B cell (primary cell): ENCODE measurements around the gene ZNF282. TPM values are rescaled to one million over a fixed set of nuclear protein-coding genes. Genes with fewer than 3 reads are reported as not detected.

Experiments
- ATAC-seq: fragments of 200-7000 bp; cut with Tn5 transposase; one replicate; pipeline ENCODE4 v1.10.0; 2021; ENCODE audit warnings: low read depth, mild to moderate bottlenecking, moderate number of reproducible peaks, moderate library complexity
- CTCF ChIA-PET: fragments of 350-600 bp; sonication (Branson Sonifier 250); formaldehyde crosslinking; loops from one replicate; lab custom pipeline; 2021; ENCODE audit warnings: antibody characterized with exemption, inconsistent platforms; lab: Charles Lee
- POLR2A ChIA-PET: fragments of 350-600 bp; sonication (Branson Sonifier 250); formaldehyde crosslinking; loops from one replicate; lab custom pipeline; 2021; ENCODE audit warnings: antibody characterized with exemption; lab: Charles Lee
- DNase-seq: peaks from one replicate; pipeline ENCODE4 v3.0.0; 2013
- H2AFZ ChIP-seq: 2 replicates; pipeline ENCODE4 v1.6.1; 2012; ENCODE audit warnings: mild to moderate bottlenecking, low read depth, low read length; ENCODE audit not compliant: insufficient read depth, poor library complexity, severe bottlenecking
- H3K27ac ChIP-seq, 2 donors: 1 replicate in 1 of 2; 2 replicates in 1 of 2; pipeline ENCODE4 v1.5.1; 2012 to 2013; ENCODE audit warnings: low read length in 2 of 2, mild to moderate bottlenecking in 2 of 2, moderate library complexity in 1 of 2
- H3K27me3 ChIP-seq, 4 experiments: fragments of 200-600 bp in 1 of 4; sonication (generic) in 1 of 4; replicated peaks in 1 of 4; 1 replicate in 2 of 4; 2 replicates in 2 of 4; pipeline versions ENCODE4 v1.6.1 to v1.7.0; 2013 to 2016; ENCODE audit warnings: low read length in 3 of 4, mild to moderate bottlenecking in 2 of 4, mixed read lengths in 1 of 4, moderate library complexity in 1 of 4; ENCODE audit not compliant: insufficient read depth in 4 of 4, control insufficient read depth in 3 of 4; ENCODE audit errors: control extremely low read depth in 1 of 4
- H3K36me3 ChIP-seq, 2 experiments: replicated peaks in 1 of 2; 1 replicate in 1 of 2; 2 replicates in 1 of 2; pipeline versions ENCODE4 v1.6.1 to v1.7.1; 2013; ENCODE audit warnings: low read length in 1 of 2; ENCODE audit not compliant: insufficient read depth in 2 of 2, control insufficient read depth in 1 of 2; ENCODE audit errors: control extremely low read depth in 1 of 2, extremely low read depth in 1 of 2
- H3K4me1 ChIP-seq, 2 donors: fragments of 200-600 bp in 1 of 2; sonication (generic) in 1 of 2; 1 replicate in 1 of 2; 2 replicates in 1 of 2; pipeline versions ENCODE4 v1.5.1 to v1.6.1; 2013 to 2017; ENCODE audit warnings: low read length in 2 of 2; ENCODE audit not compliant: control insufficient read depth in 2 of 2, insufficient read depth in 2 of 2
- H3K4me2 ChIP-seq: replicated peaks from 2 replicates; pipeline ENCODE3; 2012; ENCODE audit warnings: mild to moderate bottlenecking, low read depth, low read length; ENCODE audit not compliant: poor library complexity, severe bottlenecking
- H3K4me3 ChIP-seq, 5 experiments: fragments of 200-600 bp in 1 of 5; sonication (generic) in 1 of 5; 1 replicate in 3 of 5; 2 replicates in 2 of 5; pipeline versions ENCODE4 v1.5.1 to v1.7.0; 2011 to 2016; ENCODE audit warnings: low read length in 4 of 5, mild to moderate bottlenecking in 4 of 5, low read depth in 2 of 5, control low read depth in 1 of 5, moderate library complexity in 1 of 5; ENCODE audit not compliant: insufficient read depth in 1 of 5; ENCODE audit errors: control extremely low read depth in 1 of 5, extremely low read depth in 1 of 5
- H3K79me2 ChIP-seq: fragments of 200-600 bp; sonication (generic); one replicate; pipeline ENCODE4 v1.6.0; 2016; ENCODE audit warnings: low read length; ENCODE audit not compliant: control insufficient read depth, insufficient read depth
- H3K9ac ChIP-seq: fragments of 200-600 bp; sonication (generic); 2 replicates; pipeline ENCODE4 v1.6.1; 2017; ENCODE audit warnings: mild to moderate bottlenecking, low read length, moderate library complexity
- H3K9me3 ChIP-seq, 3 donors: one replicate each; pipeline versions ENCODE4 v1.6.1 to v1.7.1; 2013; ENCODE audit warnings: low read length in 2 of 3; ENCODE audit not compliant: control insufficient read depth in 2 of 3, insufficient read depth in 1 of 3; ENCODE audit errors: control extremely low read depth in 1 of 3
- H4K20me1 ChIP-seq: 2 replicates; pipeline ENCODE4 v1.6.0; 2012; ENCODE audit warnings: mild to moderate bottlenecking, low read length; ENCODE audit not compliant: insufficient read depth, control insufficient read depth, poor library complexity, severe bottlenecking
- H3K27ac Mint-ChIP-seq: one replicate; pipeline ENCODE4 v1.8.0; 2021; ENCODE audit warnings: mixed read lengths
- H3K27me3 Mint-ChIP-seq: one replicate; pipeline ENCODE4 v1.8.0; 2021; ENCODE audit warnings: mixed read lengths
- H3K4me1 Mint-ChIP-seq: one replicate; pipeline ENCODE4 v1.8.0; 2021; ENCODE audit warnings: mixed read lengths
- H3K4me3 Mint-ChIP-seq: one replicate; pipeline ENCODE4 v1.8.0; 2021; ENCODE audit warnings: mixed read lengths
- H3K9me3 Mint-ChIP-seq: one replicate; pipeline ENCODE4 v1.8.0; 2022; ENCODE audit warnings: mixed read lengths; ENCODE audit not compliant: insufficient read depth
- EZH2 ChIP-seq: IDR thresholded peaks from 2 replicates; pipeline ENCODE4 v1.6.1; 2012; ENCODE audit warnings: borderline replicate concordance, low read depth, mild to moderate bottlenecking, moderate library complexity, low read length; ENCODE audit not compliant: insufficient read depth, poor library complexity, severe bottlenecking
- WGBS: methylation state at CpG from one replicate; pipeline ENCODE4 v1.1.5; 2013; ENCODE audit warnings: missing lambda C conversion rate; ENCODE audit not compliant: insufficient coverage; 5-methylcytosine and 5-hydroxymethylcytosine counted together
- intact Hi-C: fragments of 100-400 bp; cut with micrococcal nuclease; formaldehyde crosslinking; loops from one replicate; pipeline ENCODE4 v1.10.0; 2022
- polyA plus RNA-seq: library from polyadenylated mRNA; depleted of rRNA; stranded (reverse); fragments of >200 nt; gene quantifications from 2 replicates; pipeline ENCODE4 v1.2.3, GENCODE V29; 2012
- total RNA-seq, 2 donors: library from RNA; stranded (reverse); fragments of 120-200 nt in 1 of 2; gene quantifications; 1 replicate in 1 of 2; 2 replicates in 1 of 2; pipeline versions ENCODE4 v1.2.3 to v1.2.4, GENCODE V29; 2013 to 2022
- TF ChIP-seq, protein P1 (sequence below): fragments of 200-600 bp; IDR thresholded peaks from one replicate; pipeline ENCODE4 v1.8.0; 2022; ENCODE audit warnings: antibody characterized with exemption, mild to moderate bottlenecking

Gene ZNF282
- total and polyA plus RNA-seq, 2 donors (not counting 1 experiment from before 2014, with no cell fraction given), result 8.3 to 25.7 TPM

DNA sequence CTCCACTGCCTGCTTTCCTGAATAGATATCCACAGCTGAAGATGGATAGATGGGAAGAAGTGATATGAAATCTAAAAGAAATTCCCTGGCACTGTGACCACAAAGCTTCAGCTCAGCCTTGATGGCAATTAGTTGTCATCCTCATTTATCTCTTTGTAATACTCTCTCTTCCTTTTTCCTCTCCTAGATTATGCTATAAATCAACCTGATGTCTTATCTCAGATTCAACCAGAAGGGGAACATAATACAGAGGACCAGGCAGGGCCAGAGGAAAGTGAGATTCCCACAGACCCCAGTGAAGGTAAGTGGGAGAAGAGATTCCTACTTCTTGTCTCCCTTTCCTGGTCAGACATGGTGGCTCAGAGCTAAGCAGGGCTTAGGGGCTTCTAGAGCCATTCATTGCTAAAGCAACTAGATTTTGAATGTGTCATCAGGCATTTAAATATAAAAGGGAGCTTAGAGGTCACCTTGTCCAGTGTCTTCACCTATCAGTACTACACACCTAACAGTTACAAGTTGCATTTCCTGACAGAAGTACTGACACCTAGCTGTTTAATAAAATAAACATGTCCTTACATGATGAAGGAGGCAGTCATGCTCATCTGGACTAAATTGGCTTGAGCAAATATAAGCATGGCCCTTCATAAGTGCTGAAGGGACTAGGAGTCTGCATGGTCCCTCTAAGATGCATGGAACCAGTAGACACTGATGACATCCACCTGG, 28.6 kb upstream of the ZNF282 start:
- Histone ChIP-seq H3K9me3 (no peaks in the 10 kb centered on the region), H3K27ac (no peak overlapping the region), H4K20me1 (no peaks in the 10 kb centered on the region), H3K9ac (no peak overlapping the region), H3K27me3 (no peaks in the 10 kb centered on the region), H3K4me3 (no peak overlapping the region), H3K36me3 (peaks cover 21 to 35% of the 10 kb centered on the region in 2 experiments), H2AFZ (no peak overlapping the region), H3K4me1 (no peaks in the 10 kb centered on the region), H3K4me2 (no peak overlapping the region), H3K79me2 (peaks cover 3% of the 10 kb centered on the region)
- CTCF ChIA-PET, result interaction anchor here (0.5 to 1.7 kb wide), 2 partner anchors 14 to 20 kb away, joined by 3 to 5 read pairs; partner anchors contain the start of gene ZNF398
- TF ChIP-seq, protein P1, sequence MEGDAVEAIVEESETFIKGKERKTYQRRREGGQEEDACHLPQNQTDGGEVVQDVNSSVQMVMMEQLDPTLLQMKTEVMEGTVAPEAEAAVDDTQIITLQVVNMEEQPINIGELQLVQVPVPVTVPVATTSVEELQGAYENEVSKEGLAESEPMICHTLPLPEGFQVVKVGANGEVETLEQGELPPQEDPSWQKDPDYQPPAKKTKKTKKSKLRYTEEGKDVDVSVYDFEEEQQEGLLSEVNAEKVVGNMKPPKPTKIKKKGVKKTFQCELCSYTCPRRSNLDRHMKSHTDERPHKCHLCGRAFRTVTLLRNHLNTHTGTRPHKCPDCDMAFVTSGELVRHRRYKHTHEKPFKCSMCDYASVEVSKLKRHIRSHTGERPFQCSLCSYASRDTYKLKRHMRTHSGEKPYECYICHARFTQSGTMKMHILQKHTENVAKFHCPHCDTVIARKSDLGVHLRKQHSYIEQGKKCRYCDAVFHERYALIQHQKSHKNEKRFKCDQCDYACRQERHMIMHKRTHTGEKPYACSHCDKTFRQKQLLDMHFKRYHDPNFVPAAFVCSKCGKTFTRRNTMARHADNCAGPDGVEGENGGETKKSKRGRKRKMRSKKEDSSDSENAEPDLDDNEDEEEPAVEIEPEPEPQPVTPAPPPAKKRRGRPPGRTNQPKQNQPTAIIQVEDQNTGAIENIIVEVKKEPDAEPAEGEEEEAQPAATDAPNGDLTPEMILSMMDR, result no peak
- TF ChIP-seq EZH2, result no peak
- Mint-ChIP-seq H3K4me1 (no peaks in the 10 kb centered on the region), H3K4me3 (no peak overlapping the region), H3K27me3 (no peaks in the 10 kb centered on the region), H3K27ac (no peak overlapping the region), H3K9me3 (no peaks in the 10 kb centered on the region)
- no peak for ATAC-seq
- POLR2A ChIA-PET, result no interaction called here
- intact Hi-C loops, result no loop called here
- no peak for DNase-seq

DNA sequence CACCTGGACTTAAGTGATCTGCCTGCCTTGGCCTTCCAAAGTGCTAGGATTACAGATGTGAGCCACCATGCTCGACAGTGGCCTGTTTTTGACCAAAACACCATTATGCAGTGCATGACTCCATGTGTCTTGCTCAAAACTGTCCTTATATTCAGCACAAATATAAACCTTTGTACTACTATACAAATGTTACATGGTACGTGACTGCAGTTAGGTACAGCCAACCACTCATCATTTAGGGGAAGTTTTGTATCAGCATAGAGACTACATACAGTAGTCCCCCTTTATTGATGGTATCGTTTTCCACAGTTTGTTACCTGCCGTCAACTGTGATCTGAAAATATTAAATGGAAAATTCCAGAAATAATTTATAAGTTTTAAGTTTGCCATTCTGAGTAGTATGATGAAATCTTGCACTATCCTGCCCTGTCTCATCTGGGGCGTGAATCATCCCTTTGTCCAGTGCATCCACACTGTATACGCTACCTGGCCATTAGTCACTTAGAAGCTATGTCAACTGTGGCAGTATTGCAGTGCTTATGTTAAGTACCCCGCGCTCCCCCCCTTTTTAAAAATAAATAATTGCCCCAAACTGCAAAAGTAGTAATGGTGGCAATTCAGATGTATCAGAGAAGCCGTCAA, 23.3 kb upstream of the ZNF282 start:
- Mint-ChIP-seq H3K4me3 (no peak overlapping the region), H3K4me1 (no peaks in the 10 kb centered on the region), H3K27ac (no peak overlapping the region), H3K27me3 (no peaks in the 10 kb centered on the region), H3K9me3 (no peaks in the 10 kb centered on the region)
- no peaks in the 10 kb centered on the region for H3K27me3 ChIP-seq
- H2AFZ ChIP-seq, result no peak overlapping the region
- H3K27ac ChIP-seq, result no peak overlapping the region
- no peaks in the 10 kb centered on the region for H3K79me2 ChIP-seq
- no peaks in the 10 kb centered on the region for H3K4me1 ChIP-seq
- ATAC-seq, result no peak
- ChIA-PET CTCF (no interaction called here), POLR2A (no interaction called here)
- intact Hi-C loops, result no loop called here
- H3K9ac ChIP-seq, result no peak overlapping the region
- no peaks in the 10 kb centered on the region for H3K9me3 ChIP-seq
- 100% methylated on average over 2 of the region's 9 CpGs for WGBS
- H3K36me3 ChIP-seq, result peaks cover 6 to 37% of the 10 kb centered on the region in 2 experiments
- no peak overlapping the region for H3K4me3 ChIP-seq
- no peak for DNase-seq
- TF ChIP-seq, protein P1, result no peak
- no peak for TF ChIP-seq EZH2
- H4K20me1 ChIP-seq, result no peaks in the 10 kb centered on the region
- no peak overlapping the region for H3K4me2 ChIP-seq
